ENCODE data around the gene ZNF396. TPM values are rescaled to one million over a fixed set of nuclear protein-coding genes. Genes with fewer than 3 reads are reported as not detected.
A peak's percentile ranks its signal among the peaks of the same experiment; 100 is the strongest.

Gene ZNF396
- 2.8 TPM in 2 replicates for total RNA-seq
- 3.8 and 8.2 TPM in 2 replicates for polyA plus RNA-seq

- TF ChIP-seq CTCF (IDR thresholded peaks at IDR 0.05; ENCODE audit: low read depth, low read length) = no peak
- H3K27ac ChIP-seq = no peak within 1 kb of the TSS
- peak; percentile 72 to 78 for DNase-seq (ENCODE audit: low read depth in 1 of 2, low spot score in 1 of 2)
- H3K9me3 ChIP-seq (ENCODE audit: low read depth) = no peaks in the 10 kb centered on the region
- no peaks in the 10 kb centered on the region for H3K4me1 ChIP-seq (ENCODE audit: low read depth)
- no peaks in the 10 kb centered on the region for H3K36me3 ChIP-seq
- no peaks in the 10 kb centered on the region for H3K27me3 ChIP-seq
- peak within 1 kb of the TSS; percentile 88 for H3K4me3 ChIP-seq
Observed at GRCh38 chr18:35376742-35377695, at the start of gene ZNF396. Gene ZNF396, minus strand, starts transcription at chr18:35377337. Its CDS starts 3,045 bp downstream, at chr18:35374292.

- H3K4me1 ChIP-seq (ENCODE audit: low read depth) = no peaks in the 10 kb centered on the region
- no peak for TF ChIP-seq CTCF (IDR thresholded peaks at IDR 0.05; ENCODE audit: low read depth, low read length)
- no peak overlapping the region for H3K27ac ChIP-seq
- H3K36me3 ChIP-seq = no peaks in the 10 kb centered on the region
- H3K9me3 ChIP-seq (ENCODE audit: low read depth) = no peaks in the 10 kb centered on the region
- no peak overlapping the region for H3K4me3 ChIP-seq
- no peak for DNase-seq (ENCODE audit: low read depth in 1 of 2, low spot score in 1 of 2)
- H3K27me3 ChIP-seq = no peaks in the 10 kb centered on the region
Observed at GRCh38 chr18:35426786-35427185, 49.6 kb upstream of the ZNF396 start.

GRCh38 chr18:35424356-35424755, 47.2 kb upstream of the ZNF396 start:
- Histone ChIP-seq H3K4me1 (ENCODE audit: low read depth) (no peaks in the 10 kb centered on the region), H3K27me3 (no peaks in the 10 kb centered on the region), H3K36me3 (no peaks in the 10 kb centered on the region), H3K27ac (no peak overlapping the region), H3K9me3 (ENCODE audit: low read depth) (no peaks in the 10 kb centered on the region), H3K4me3 (no peak overlapping the region)
- TF ChIP-seq CTCF (IDR thresholded peaks at IDR 0.05; ENCODE audit: low read depth, low read length) = no peak
- no peak for DNase-seq (ENCODE audit: low read depth in 1 of 2, low spot score in 1 of 2)

- no peak overlapping the region for H3K27ac ChIP-seq
- no peaks in the 10 kb centered on the region for H3K27me3 ChIP-seq
- DNase-seq (ENCODE audit: low read depth in 1 of 2, low spot score in 1 of 2) = no peak
- H3K36me3 ChIP-seq = no peaks in the 10 kb centered on the region
- no peaks in the 10 kb centered on the region for H3K9me3 ChIP-seq (ENCODE audit: low read depth)
- H3K4me3 ChIP-seq = no peak overlapping the region
- H3K4me1 ChIP-seq (ENCODE audit: low read depth) = no peaks in the 10 kb centered on the region
- no peak for TF ChIP-seq CTCF (IDR thresholded peaks at IDR 0.05; ENCODE audit: low read depth, low read length)
Observed at GRCh38 chr18:35422237-35422636, 45.1 kb upstream of the ZNF396 start.

- Histone ChIP-seq H3K9me3 (ENCODE audit: low read depth) (no peaks in the 10 kb centered on the region), H3K27me3 (no peaks in the 10 kb centered on the region), H3K27ac (no peak overlapping the region), H3K36me3 (no peaks in the 10 kb centered on the region), H3K4me3 (no peak overlapping the region), H3K4me1 (ENCODE audit: low read depth) (no peaks in the 10 kb centered on the region)
- TF ChIP-seq CTCF (IDR thresholded peaks at IDR 0.05; ENCODE audit: low read depth, low read length) = no peak
- no peak for DNase-seq (ENCODE audit: low read depth in 1 of 2, low spot score in 1 of 2)
Observed at GRCh38 chr18:35418610-35419009, 41.5 kb upstream of the ZNF396 start.
